Measurements from ENCODE around the gene GPN3.
A peak's percentile ranks its signal among the peaks of the same experiment; 100 is the strongest.

The GPN3 gene

DNA sequence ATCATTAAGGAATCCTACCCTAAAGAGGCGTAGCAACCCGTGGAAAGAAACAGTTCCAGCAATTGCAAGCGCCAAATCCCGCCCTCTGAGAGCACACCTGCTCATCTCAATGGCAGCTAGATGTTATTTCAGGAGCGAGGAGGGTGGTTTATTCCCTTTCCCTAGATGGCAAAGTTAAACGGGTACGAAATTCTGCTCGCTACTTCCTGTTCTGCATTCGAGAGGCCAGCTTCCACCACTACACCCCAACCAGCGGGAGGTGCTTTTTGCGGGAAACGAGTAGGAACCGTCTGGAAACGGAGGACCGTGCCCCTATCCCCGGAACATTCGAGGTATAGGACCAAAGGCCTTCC is 33.3 kb upstream of the GPN3 start:
- TF ChIP-seq TEAD4 (IDR thresholded peaks at IDR 0.05) (no peak), CEBPB (IDR thresholded peaks at IDR 0.05) (no peak), EGR1 (IDR thresholded peaks at IDR 0.05) (no peak)
- TF ChIP-seq, protein P1, sequence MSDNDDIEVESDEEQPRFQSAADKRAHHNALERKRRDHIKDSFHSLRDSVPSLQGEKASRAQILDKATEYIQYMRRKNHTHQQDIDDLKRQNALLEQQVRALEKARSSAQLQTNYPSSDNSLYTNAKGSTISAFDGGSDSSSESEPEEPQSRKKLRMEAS (IDR thresholded peaks at IDR 0.05): peak; percentile 38; the same call in 1 of the 2 replicates

DNA sequence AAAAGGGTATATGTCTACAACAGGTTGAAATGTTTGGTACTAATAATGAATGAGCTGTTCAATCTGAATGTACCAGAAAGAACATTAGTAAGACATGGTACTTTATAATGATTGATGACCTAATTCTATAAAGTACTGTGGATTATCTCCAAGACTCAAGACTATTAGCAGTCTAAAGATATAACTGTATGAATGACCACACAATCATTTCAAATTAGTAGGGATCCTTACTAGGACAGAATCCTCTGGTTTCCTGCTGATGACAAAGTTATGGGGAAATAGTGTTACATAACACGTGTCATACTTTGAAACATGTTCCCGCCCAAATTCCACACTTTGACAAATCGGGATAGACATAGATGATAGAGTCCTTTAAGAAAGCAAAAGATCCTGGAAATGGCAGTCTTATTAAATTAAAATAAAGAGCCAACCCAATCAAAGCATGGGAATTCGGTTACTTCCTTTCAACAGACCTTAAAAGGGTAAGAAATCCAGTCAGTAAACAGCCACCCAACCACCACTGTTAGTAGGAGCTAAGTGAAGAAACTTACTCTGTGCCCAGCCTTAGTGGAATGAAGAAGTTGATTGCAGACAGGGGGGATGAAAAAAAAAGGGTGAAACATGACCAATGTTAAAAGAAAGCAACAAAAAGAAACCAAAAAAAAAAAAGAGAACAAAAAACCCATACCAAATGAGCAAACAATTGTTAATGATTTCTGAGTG is 31.1 kb upstream of the GPN3 start:
- TF ChIP-seq TCF12 (IDR thresholded peaks at IDR 0.05; ENCODE audit: low read depth) (no peak), ZBTB7A (IDR thresholded peaks at IDR 0.05; ENCODE audit: low read depth) (no peak), NFIC (IDR thresholded peaks at IDR 0.05) (no peak), EGR1 (IDR thresholded peaks at IDR 0.05) (no peak), YY1 (IDR thresholded peaks at IDR 0.05; ENCODE audit: low read depth) (no peak), TEAD4 (IDR thresholded peaks at IDR 0.05) (no peak), CREB1 (IDR thresholded peaks at IDR 0.05; ENCODE audit: low read depth) (no peak), RAD21 (IDR thresholded peaks at IDR 0.05; ENCODE audit: low read depth) (no peak)
- TF ChIP-seq, protein P2, sequence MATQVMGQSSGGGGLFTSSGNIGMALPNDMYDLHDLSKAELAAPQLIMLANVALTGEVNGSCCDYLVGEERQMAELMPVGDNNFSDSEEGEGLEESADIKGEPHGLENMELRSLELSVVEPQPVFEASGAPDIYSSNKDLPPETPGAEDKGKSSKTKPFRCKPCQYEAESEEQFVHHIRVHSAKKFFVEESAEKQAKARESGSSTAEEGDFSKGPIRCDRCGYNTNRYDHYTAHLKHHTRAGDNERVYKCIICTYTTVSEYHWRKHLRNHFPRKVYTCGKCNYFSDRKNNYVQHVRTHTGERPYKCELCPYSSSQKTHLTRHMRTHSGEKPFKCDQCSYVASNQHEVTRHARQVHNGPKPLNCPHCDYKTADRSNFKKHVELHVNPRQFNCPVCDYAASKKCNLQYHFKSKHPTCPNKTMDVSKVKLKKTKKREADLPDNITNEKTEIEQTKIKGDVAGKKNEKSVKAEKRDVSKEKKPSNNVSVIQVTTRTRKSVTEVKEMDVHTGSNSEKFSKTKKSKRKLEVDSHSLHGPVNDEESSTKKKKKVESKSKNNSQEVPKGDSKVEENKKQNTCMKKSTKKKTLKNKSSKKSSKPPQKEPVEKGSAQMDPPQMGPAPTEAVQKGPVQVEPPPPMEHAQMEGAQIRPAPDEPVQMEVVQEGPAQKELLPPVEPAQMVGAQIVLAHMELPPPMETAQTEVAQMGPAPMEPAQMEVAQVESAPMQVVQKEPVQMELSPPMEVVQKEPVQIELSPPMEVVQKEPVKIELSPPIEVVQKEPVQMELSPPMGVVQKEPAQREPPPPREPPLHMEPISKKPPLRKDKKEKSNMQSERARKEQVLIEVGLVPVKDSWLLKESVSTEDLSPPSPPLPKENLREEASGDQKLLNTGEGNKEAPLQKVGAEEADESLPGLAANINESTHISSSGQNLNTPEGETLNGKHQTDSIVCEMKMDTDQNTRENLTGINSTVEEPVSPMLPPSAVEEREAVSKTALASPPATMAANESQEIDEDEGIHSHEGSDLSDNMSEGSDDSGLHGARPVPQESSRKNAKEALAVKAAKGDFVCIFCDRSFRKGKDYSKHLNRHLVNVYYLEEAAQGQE (IDR thresholded peaks at IDR 0.05; ENCODE audit: low read depth): no peak
- TF ChIP-seq, protein P3, sequence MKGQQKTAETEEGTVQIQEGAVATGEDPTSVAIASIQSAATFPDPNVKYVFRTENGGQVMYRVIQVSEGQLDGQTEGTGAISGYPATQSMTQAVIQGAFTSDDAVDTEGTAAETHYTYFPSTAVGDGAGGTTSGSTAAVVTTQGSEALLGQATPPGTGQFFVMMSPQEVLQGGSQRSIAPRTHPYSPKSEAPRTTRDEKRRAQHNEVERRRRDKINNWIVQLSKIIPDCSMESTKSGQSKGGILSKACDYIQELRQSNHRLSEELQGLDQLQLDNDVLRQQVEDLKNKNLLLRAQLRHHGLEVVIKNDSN (IDR thresholded peaks at IDR 0.05): no peak

DNA sequence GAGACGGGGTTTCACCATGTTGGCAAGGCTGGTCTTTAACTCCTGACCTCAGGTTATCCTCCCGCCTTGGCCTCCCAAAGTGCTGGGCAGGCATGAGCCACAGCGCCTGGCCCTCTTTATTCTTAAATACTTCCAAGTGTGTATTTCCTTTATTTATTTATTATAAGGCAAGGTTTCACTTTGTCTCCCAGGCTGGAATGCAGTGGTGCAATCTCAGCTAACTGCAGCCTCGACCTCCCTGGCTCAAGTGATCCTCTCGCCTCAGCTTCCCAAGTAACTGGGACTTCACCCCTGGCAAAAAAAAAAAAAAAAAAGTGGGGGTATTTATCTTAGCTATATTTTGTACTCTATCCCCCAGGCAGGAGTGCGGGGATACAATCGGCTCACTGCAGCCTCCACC is 7.4 kb upstream of the GPN3 start:
- TF ChIP-seq FOXM1 (IDR thresholded peaks at IDR 0.05; ENCODE audit: borderline replicate concordance, low read depth) (no peak), TEAD4 (IDR thresholded peaks at IDR 0.05) (no peak), EP300 (IDR thresholded peaks at IDR 0.05; ENCODE audit: borderline replicate concordance) (no peak), TAF1 (IDR thresholded peaks at IDR 0.05; ENCODE audit: low read depth) (no peak), NFIC (IDR thresholded peaks at IDR 0.05) (no peak), CREB1 (IDR thresholded peaks at IDR 0.05; ENCODE audit: low read depth) (no peak), CEBPB (IDR thresholded peaks at IDR 0.05) (no peak), YY1 (IDR thresholded peaks at IDR 0.05; ENCODE audit: low read depth) (no peak)
- TF ChIP-seq, protein P3 (IDR thresholded peaks at IDR 0.05): no peak
- TF ChIP-seq, protein P2 (IDR thresholded peaks at IDR 0.05; ENCODE audit: low read depth): no peak
- TF ChIP-seq, protein P1 (IDR thresholded peaks at IDR 0.05): no peak

DNA sequence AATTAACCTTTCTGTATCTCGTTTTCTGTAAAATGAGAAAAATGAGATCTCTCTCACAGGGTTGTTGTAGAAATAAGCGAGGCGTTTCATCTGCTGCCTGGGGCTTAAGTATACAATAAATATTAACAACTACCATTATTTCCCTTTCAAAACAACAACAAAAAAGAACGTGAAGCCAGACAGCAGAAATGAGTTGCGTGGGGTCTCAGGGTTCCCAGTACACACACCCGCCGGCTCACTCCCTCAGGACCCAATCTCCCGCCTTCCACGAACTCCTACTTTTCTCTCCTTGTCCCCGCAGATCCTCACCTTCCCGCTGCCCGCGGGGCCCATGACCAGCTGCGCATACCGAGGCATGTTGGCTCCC is 227 bp downstream of the GPN3 start:
- TF ChIP-seq YY1 (IDR thresholded peaks at IDR 0.05; ENCODE audit: low read depth) (no peak; the same call in 1 of the 2 replicates), TEAD4 (IDR thresholded peaks at IDR 0.05) (peak; percentile 62; the same call in 1 of the 2 replicates)

DNA sequence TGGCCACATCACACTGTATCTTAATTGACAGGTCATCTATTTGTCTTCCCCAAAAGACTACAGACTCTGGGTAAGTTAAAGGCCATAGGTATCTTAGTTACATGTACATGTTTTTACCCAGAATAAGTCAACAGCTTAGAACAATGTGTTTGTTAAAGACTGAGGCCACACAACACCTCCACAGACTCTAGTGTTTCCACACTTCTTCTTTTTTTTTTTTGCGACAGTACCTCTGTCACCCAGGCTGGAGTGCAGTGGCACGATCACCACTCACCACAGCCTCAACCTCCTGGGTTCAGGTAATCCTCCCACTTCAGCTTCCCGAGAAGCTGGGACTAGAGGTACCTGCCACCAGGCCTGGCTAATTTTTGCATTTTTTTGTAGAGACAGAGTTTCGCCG is 1.3 kb downstream of the GPN3 start:
- TF ChIP-seq ZBTB7A (IDR thresholded peaks at IDR 0.05; ENCODE audit: low read depth) (no peak), EP300 (IDR thresholded peaks at IDR 0.05; ENCODE audit: borderline replicate concordance) (no peak), TEAD4 (IDR thresholded peaks at IDR 0.05) (no peak), FOXM1 (IDR thresholded peaks at IDR 0.05; ENCODE audit: borderline replicate concordance, low read depth) (no peak), TCF12 (IDR thresholded peaks at IDR 0.05; ENCODE audit: low read depth) (no peak), RAD21 (IDR thresholded peaks at IDR 0.05; ENCODE audit: low read depth) (no peak), YY1 (IDR thresholded peaks at IDR 0.05; ENCODE audit: low read depth) (no peak), CEBPB (IDR thresholded peaks at IDR 0.05) (no peak), TAF1 (IDR thresholded peaks at IDR 0.05; ENCODE audit: low read depth) (no peak), CREB1 (IDR thresholded peaks at IDR 0.05; ENCODE audit: low read depth) (no peak), EGR1 (IDR thresholded peaks at IDR 0.05) (no peak), NFIC (IDR thresholded peaks at IDR 0.05) (no peak)
- TF ChIP-seq, protein P3 (IDR thresholded peaks at IDR 0.05): no peak
- TF ChIP-seq, protein P1 (IDR thresholded peaks at IDR 0.05): no peak
- TF ChIP-seq, protein P2 (IDR thresholded peaks at IDR 0.05; ENCODE audit: low read depth): no peak
